HepG2 (cell line): ENCODE measurements around the gene INHBC. TPM values are rescaled to one million over a fixed set of nuclear protein-coding genes. Genes with fewer than 3 reads are reported as not detected.

Experiments used
- ATAC-seq: fragments of 200-7000 bp; cut with Tn5 transposase; 3 replicates; pipeline ENCODE4 v1.9.1; 2020; ENCODE audit warnings: mild to moderate bottlenecking, moderate library complexity
- BruUV-seq: library from RNA; stranded (reverse); fragments of 400-500 nt; replicated peaks from 2 replicates; lab custom pipeline; 2021; lab: Mats Ljungman, UMichigan
- CTCF ChIA-PET: fragments of 300-600 bp; formaldehyde crosslinking; extraction: SDS; loops from one replicate; lab custom pipeline; 2021; ENCODE audit warnings: low total read pairs, inconsistent platforms, low intra/inter-chr PET ratio; lab: Yijun Ruan, JAX
- POLR2A ChIA-PET: fragments of 350-600 bp; sonication (Branson Sonifier 250); formaldehyde crosslinking; loops from one replicate; lab custom pipeline; 2020; ENCODE audit warnings: antibody characterized with exemption, inconsistent platforms; lab: Yijun Ruan, JAX
- DNase-seq: peaks from one replicate; pipeline ENCODE4 v3.0.0-alpha.2; 2015; ENCODE audit warnings: low spot score
- FAIRE-seq: peaks from 3 replicates; lab custom pipeline; 2011; peaks lifted over from hg19 to GRCh38; lab: Jason Lieb, UNC
- H2AFZ ChIP-seq: one replicate; pipeline ENCODE4 v1.6.1; 2011; ENCODE audit warnings: low read length, inconsistent platforms
- H3K27ac ChIP-seq: fragments of 300-600 bp; 3 replicates; pipeline ENCODE4 v1.8.0; 2011; ENCODE audit warnings: mixed run types, mild to moderate bottlenecking, mixed read lengths, low read length, inconsistent platforms; ENCODE audit not compliant: insufficient read depth; ENCODE audit errors: extremely low read length
- H3K27me3 ChIP-seq, 2 experiments: fragments of 200-600 bp in 1 of 2; 2 replicates in 1 of 2; 3 replicates in 1 of 2; pipeline versions ENCODE4 v1.6.0 to v1.8.0; 2011; ENCODE audit warnings: low read length in 2 of 2, mild to moderate bottlenecking in 2 of 2, moderate library complexity in 2 of 2, inconsistent platforms in 1 of 2; ENCODE audit not compliant: insufficient read depth in 2 of 2, control insufficient read depth in 1 of 2
- H3K36me3 ChIP-seq, 2 experiments: fragments of 200-600 bp in 1 of 2; replicated peaks in 1 of 2; 2 replicates in 1 of 2; 3 replicates in 1 of 2; pipeline versions ENCODE4 v1.5.1 to v1.8.0; 2011; ENCODE audit warnings: low read length in 2 of 2, inconsistent platforms in 1 of 2; ENCODE audit not compliant: insufficient read depth in 2 of 2, control insufficient read depth in 1 of 2
- H3K4me1 ChIP-seq: 2 replicates; pipeline ENCODE4 v1.5.1; 2012; ENCODE audit warnings: low read length, inconsistent platforms; ENCODE audit not compliant: insufficient read depth
- H3K4me2 ChIP-seq: 2 replicates; pipeline ENCODE4 v1.6.0; 2011; ENCODE audit warnings: low read depth, low read length, inconsistent platforms
- H3K4me3 ChIP-seq, 3 experiments: fragments of 200-600 bp in 1 of 3; sonication (generic), shearing (Covaris generic) in 1 of 3; replicated peaks in 1 of 3; 2 replicates each; pipeline ENCODE4 v1.5.1; 2011 to 2016; ENCODE audit warnings: low read length in 3 of 3, inconsistent platforms in 2 of 3, low read depth in 2 of 3, mild to moderate bottlenecking in 2 of 3, control low read depth in 1 of 3, mixed read lengths in 1 of 3; ENCODE audit not compliant: insufficient read depth in 1 of 3
- H3K79me2 ChIP-seq: one replicate; pipeline ENCODE4 v1.6.1; 2011; ENCODE audit warnings: low read length, inconsistent platforms; ENCODE audit not compliant: insufficient read depth
- H3K9ac ChIP-seq: 2 replicates; pipeline ENCODE4 v1.6.0; 2011; ENCODE audit warnings: mild to moderate bottlenecking, low read depth, low read length, inconsistent platforms; ENCODE audit not compliant: insufficient read depth
- H3K9me3 ChIP-seq: 2 replicates; pipeline ENCODE4 v1.5.1; 2012; ENCODE audit warnings: mild to moderate bottlenecking, low read length
- H4K20me1 ChIP-seq: 2 replicates; pipeline ENCODE4 v1.6.0; 2011; ENCODE audit warnings: inconsistent platforms, mild to moderate bottlenecking, low read length, moderate library complexity; ENCODE audit not compliant: insufficient read depth
- NR2F1 ChIP-seq, 2 experiments: fragments of 450-650 bp in 1 of 2; formaldehyde crosslinking in 1 of 2; IDR thresholded peaks; 2 replicates each; pipeline versions ENCODE4 v1.5.0 to v1.6.1; 2016 to 2020; ENCODE audit warnings: mild to moderate bottlenecking in 1 of 2, missing compliant biosample characterization in 1 of 2, missing genetic modification reagents in 1 of 2, moderate library complexity in 1 of 2
- SRSF4 ChIP-seq: fragments of 200-400 bp; formaldehyde crosslinking; IDR thresholded peaks from one replicate; pipeline ENCODE4 v1.6.1; 2018; ENCODE audit warnings: mild to moderate bottlenecking, low read depth, low read length, moderate library complexity; ENCODE audit not compliant: poor library complexity, severe bottlenecking
- ZMAT5 ChIP-seq: sonication (generic); formaldehyde crosslinking; IDR thresholded peaks from 2 replicates; pipeline ENCODE4 v1.5.0; 2020; ENCODE audit warnings: mild to moderate bottlenecking, low read depth, missing genetic modification reagents, borderline replicate concordance
- ZNF101 ChIP-seq: sonication (generic); formaldehyde crosslinking; IDR thresholded peaks from 2 replicates; pipeline ENCODE4 v1.4.0; 2020; ENCODE audit warnings: mild to moderate bottlenecking, low read depth, missing genetic modification reagents, borderline replicate concordance
- WGBS: methylation state at CpG from one replicate; pipeline ENCODE4 v1.1.6; 2017; ENCODE audit warnings: low lambda C conversion rate; 5-methylcytosine and 5-hydroxymethylcytosine counted together
- in situ Hi-C: cut with HindIII; loops from 2 replicates; pipeline ENCODE4 v1.10.0; 2017; ENCODE audit warnings: low pct_unique_long_range_greater_than_20kb; ENCODE audit not compliant: extremely low pct_ligation_motif_present
- intact Hi-C: fragments of 100-400 bp; cut with micrococcal nuclease; formaldehyde crosslinking; loops from one replicate; pipeline ENCODE4 v1.10.0; 2022; ENCODE audit not compliant: unreplicated experiment
- polyA plus RNA-seq, 8 experiments: library from polyadenylated mRNA; depleted of rRNA in 3 of 8; stranded (reverse) in 7 of 8; unstranded in 1 of 8; fragments of >200 nt; fragmentation: Illumina TruSeq in 4 of 8; extraction: Trizol in 4 of 8; gene quantifications; 2 replicates each; pipeline versions ENCODE4 v1.2.1 to v1.2.3, GENCODE V29; 2011 to 2016; ENCODE audit warnings: low read depth in 4 of 8, missing spikeins in 1 of 8, mixed read lengths in 1 of 8; ENCODE audit not compliant: insufficient read depth in 1 of 8
- total RNA-seq, 5 experiments: library from RNA; depleted of rRNA; stranded (reverse); fragments of >200 nt; fragmentation: Illumina TruSeq; extraction: Trizol; gene quantifications; 2 replicates each; pipeline ENCODE4 v1.2.3, GENCODE V29; 2016; ENCODE audit warnings: low read depth in 1 of 5
- TF ChIP-seq, protein P1 (sequence below): sonication (generic); formaldehyde crosslinking; IDR thresholded peaks from 2 replicates; pipeline ENCODE4 v1.4.0; 2020; ENCODE audit warnings: missing genetic modification reagents
- TF ChIP-seq, protein P2 (sequence below): sonication (generic); formaldehyde crosslinking; conservative IDR thresholded peaks from 2 replicates; pipeline ENCODE4 v1.8.1; 2023; ENCODE audit warnings: missing genetic modification reagents

Gene INHBC
- total and polyA plus RNA-seq, 2 of the 13 experiments (the other 11 are each of a cell fraction or from before 2014, with no cell fraction given): 1.8 to 13.8 TPM

- in situ Hi-C loops: no loop called here
- CTCF ChIA-PET: no interaction called here
- WGBS: 96% methylated on average over 2 of the region's 2 CpGs
Measured at GRCh38 chr12:57419495-57419894, 15.1 kb upstream of the INHBC start.

More at GRCh38 chr12:57419495-57419894, 15.1 kb upstream of the INHBC start:
- Histone ChIP-seq H3K9ac (no peak overlapping the region), H3K27ac (no peak overlapping the region), H3K4me2 (no peak overlapping the region), H2AFZ (no peak overlapping the region), H3K27me3 (no peaks in the 10 kb centered on the region), H3K79me2 (no peaks in the 10 kb centered on the region), H4K20me1 (no peaks in the 10 kb centered on the region), H3K4me3 (no peak overlapping the region), H3K36me3 (no peaks in the 10 kb centered on the region; a peak in 2 of 5 replicates), H3K4me1 (no peaks in the 10 kb centered on the region), H3K9me3 (no peaks in the 10 kb centered on the region)
- intact Hi-C loops: no loop called here
- ATAC-seq: no peak
- FAIRE-seq: no peak
- POLR2A ChIA-PET: no interaction called here
- no peak for TF ChIP-seq SRSF4
- TF ChIP-seq, protein P1, sequence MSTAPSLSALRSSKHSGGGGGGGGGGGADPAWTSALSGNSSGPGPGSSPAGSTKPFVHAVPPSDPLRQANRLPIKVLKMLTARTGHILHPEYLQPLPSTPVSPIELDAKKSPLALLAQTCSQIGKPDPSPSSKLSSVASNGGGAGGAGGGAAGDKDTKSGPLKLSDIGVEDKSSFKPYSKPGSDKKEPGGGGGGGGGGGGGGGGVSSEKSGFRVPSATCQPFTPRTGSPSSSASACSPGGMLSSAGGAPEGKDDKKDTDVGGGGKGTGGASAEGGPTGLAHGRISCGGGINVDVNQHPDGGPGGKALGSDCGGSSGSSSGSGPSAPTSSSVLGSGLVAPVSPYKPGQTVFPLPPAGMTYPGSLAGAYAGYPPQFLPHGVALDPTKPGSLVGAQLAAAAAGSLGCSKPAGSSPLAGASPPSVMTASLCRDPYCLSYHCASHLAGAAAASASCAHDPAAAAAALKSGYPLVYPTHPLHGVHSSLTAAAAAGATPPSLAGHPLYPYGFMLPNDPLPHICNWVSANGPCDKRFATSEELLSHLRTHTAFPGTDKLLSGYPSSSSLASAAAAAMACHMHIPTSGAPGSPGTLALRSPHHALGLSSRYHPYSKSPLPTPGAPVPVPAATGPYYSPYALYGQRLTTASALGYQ (CRISPR knock-in tag): no peak
- TF ChIP-seq, protein P2, sequence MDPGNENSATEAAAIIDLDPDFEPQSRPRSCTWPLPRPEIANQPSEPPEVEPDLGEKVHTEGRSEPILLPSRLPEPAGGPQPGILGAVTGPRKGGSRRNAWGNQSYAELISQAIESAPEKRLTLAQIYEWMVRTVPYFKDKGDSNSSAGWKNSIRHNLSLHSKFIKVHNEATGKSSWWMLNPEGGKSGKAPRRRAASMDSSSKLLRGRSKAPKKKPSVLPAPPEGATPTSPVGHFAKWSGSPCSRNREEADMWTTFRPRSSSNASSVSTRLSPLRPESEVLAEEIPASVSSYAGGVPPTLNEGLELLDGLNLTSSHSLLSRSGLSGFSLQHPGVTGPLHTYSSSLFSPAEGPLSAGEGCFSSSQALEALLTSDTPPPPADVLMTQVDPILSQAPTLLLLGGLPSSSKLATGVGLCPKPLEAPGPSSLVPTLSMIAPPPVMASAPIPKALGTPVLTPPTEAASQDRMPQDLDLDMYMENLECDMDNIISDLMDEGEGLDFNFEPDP: no peak
- TF ChIP-seq ZNF101 (CRISPR knock-in tag): no peak
- no peak for TF ChIP-seq ZMAT5 (CRISPR knock-in tag)
- no peak for TF ChIP-seq NR2F1 (CRISPR knock-in tag; IDR thresholded peaks at IDR 0.05)
- no peak for DNase-seq
- no TSS peak for BruUV-seq
